Measurements from ENCODE around the gene PLD1. TPM values are rescaled to one million over a fixed set of nuclear protein-coding genes. Genes with fewer than 3 reads are reported as not detected.

Gene PLD1
- total RNA-seq (2022; extraction: Qiagen RNA extraction; ENCODE audit: low read depth): 6.6 to 12.1 TPM (median 10.2 TPM) in 5 replicates

GRCh38 chr3:171809861-171810628 is at the start of gene PLD1:
Gene PLD1 (minus strand): TSS chr3:171810483. CDS start chr3:171738051, 72,432 bp downstream.

GRCh38 chr3:171842864-171843518 is 32.7 kb upstream of the PLD1 start, which contains the start of gene TMEM212:
Gene TMEM212 (plus strand): TSS chr3:171843349. CDS start chr3:171843384, 35 bp downstream.

Other genes with a start within 250 kb of the PLD1 start
- gene TMEM212, start 32.9 kb upstream of the PLD1 start, total RNA-seq (2022; extraction: Qiagen RNA extraction; ENCODE audit: low read depth): not detected in 5 replicates
- gene FNDC3B, start 229.1 kb upstream of the PLD1 start, total RNA-seq (2022; extraction: Qiagen RNA extraction; ENCODE audit: low read depth): 22.6 to 36.6 TPM (median 33.4 TPM) in 5 replicates

Measured in A549 treated with GW870086 at 1 μM for 4 hours (cell line).